Heart left ventricle (tissue), 16 donors: ENCODE results near the gene SVBP. TPM values are rescaled to one million over a fixed set of nuclear protein-coding genes. Genes with fewer than 3 reads are reported as not detected.

ENCODE experiments used
- ATAC-seq, 4 donors: fragments of 200-7000 bp; cut with Tn5 transposase; one replicate each; pipeline ENCODE4 v1.9.1; 2020 to 2022; ENCODE audit warnings: moderate library complexity in 4 of 4, mild to moderate bottlenecking in 3 of 4, moderate number of reproducible peaks in 1 of 4
- DNase-seq, 5 donors: peaks; one replicate each; pipeline ENCODE4 v3.0.0-alpha.2; 2020
- H3K27ac ChIP-seq, 12 donors: fragments of 200-600 bp; sonication (generic) in 4 of 12; one replicate each; pipeline versions ENCODE4 v1.5.0 to v1.8.0; 2016 to 2022; ENCODE audit warnings: mild to moderate bottlenecking in 2 of 12
- H3K27me3 ChIP-seq, 9 donors: fragments of 200-600 bp; sonication (generic) in 2 of 9; one replicate each; pipeline versions ENCODE4 v1.5.1 to v1.8.0; 2016 to 2022; ENCODE audit warnings: mild to moderate bottlenecking in 3 of 9
- H3K36me3 ChIP-seq, 9 donors: fragments of 200-600 bp; sonication (generic) in 2 of 9; one replicate each; pipeline versions ENCODE4 v1.5.0 to v1.8.0; 2018 to 2022; ENCODE audit warnings: mild to moderate bottlenecking in 2 of 9
- H3K4me1 ChIP-seq, 12 donors: fragments of 200-600 bp; sonication (generic) in 4 of 12; one replicate each; pipeline versions ENCODE4 v1.5.0 to v1.8.0; 2016 to 2022; ENCODE audit warnings: mild to moderate bottlenecking in 3 of 12
- H3K4me3 ChIP-seq, 12 donors: fragments of 200-600 bp; sonication (generic) in 4 of 12; one replicate each; pipeline versions ENCODE4 v1.5.0 to v1.8.0; 2017 to 2022; ENCODE audit warnings: mild to moderate bottlenecking in 9 of 12, moderate library complexity in 4 of 12
- H3K9me3 ChIP-seq, 12 donors: fragments of 200-600 bp; sonication (generic) in 4 of 12; one replicate each; pipeline versions ENCODE4 v1.5.0 to v1.8.0; 2016 to 2022; ENCODE audit warnings: mild to moderate bottlenecking in 1 of 12
- POLR2A ChIP-seq, 2 donors: fragments of 450-650 bp; IDR thresholded peaks; one replicate each; pipeline ENCODE4 v1.6.1; 2017; ENCODE audit warnings: antibody characterized with exemption in 2 of 2, mild to moderate bottlenecking in 2 of 2, moderate library complexity in 2 of 2
- WGBS, 4 donors: extraction: QIAGEN DNeasy Blood & Tissue Kit in 2 of 4; methylation state at CpG; one replicate each; pipeline versions ENCODE4 v1.1.5 to v1.1.7; 2013 to 2018; 5-methylcytosine and 5-hydroxymethylcytosine counted together
- intact Hi-C, 10 donors: fragments of 100-400 bp; cut with DNase I; formaldehyde crosslinking; loops; one replicate each; pipeline versions ENCODE4 v1.11.1 to v1.14.2; 2022
- polyA plus RNA-seq, 2 donors: library from polyadenylated mRNA; stranded (reverse); fragments of 200-250 nt; gene quantifications; one replicate each; pipeline ENCODE4 v1.2.3, GENCODE V29; 2013
- total RNA-seq, 9 donors: library from RNA; depleted of rRNA in 2 of 9; stranded (reverse); fragments of >200 nt in 2 of 9; fragmentation: NEBNext Ultra II Directional in 3 of 9; extraction: Animal tissue kit (Norgen Biotek cat#: 25700) in 3 of 9; gene quantifications; one replicate each; pipeline versions ENCODE4 v1.1.0 to v1.2.4, GENCODE V29; 2016 to 2023
- TF ChIP-seq, protein P1 (sequence below), 12 donors: fragments of 200-600 bp; sonication (generic) in 4 of 12; IDR thresholded peaks; one replicate each; pipeline versions ENCODE4 v1.5.0 to v1.8.0; 2018 to 2022; ENCODE audit warnings: antibody characterized with exemption in 12 of 12, mild to moderate bottlenecking in 5 of 12
- donor health status: ischemic (EF 13 %, LVEDD 7.1; RV severe dilation, severe dysfunction).
- donor health status: healthy with polysubstance abuse.
- donor health status: DM: no; HTN: yes; CAD: no.
- donor health status: DM: no; HTN: no; CAD: no.
- donor health status: ischemic (EF 25% LVEDD 6.9; RV normal size, moderate dysfunction).
- donor health status: ischemic (EF 25% LVEDD 5.7; RV mildly dilated, moderate dysfunction).
- donor health status: healthy.
- donor health status: DM: yes; HTN: yes; CAD: no.
- donor health status: ischemic (EF 35%, LVEDD 5.7; RV mildly dilated, moderate dysfunction).
- donor health status: nonischemic (EF 11% LVEDD 7.7; RV severe dilation, severe dysfunction).
- donor health status: DM: yes; HTN: yes; CAD: no.
- donor health status: PGD.
- donor health status: ischemic (EF 29% LVEDD 5.4; RV normal size, mild dysfunction).
- donor health status: nonischemic (EF 23%, LVEDD 6.1; RV moderate dilation, normal function).

SVBP gene
- total and polyA plus RNA-seq, 11 donors = 11.5 to 33.5 (median 16.5) TPM

GRCh38 chr1:42780176-42780575 lies 37.0 kb downstream of the SVBP start:
- intact Hi-C loops = loop anchor here in 1 of 10 donors (10.0 kb wide), 1 partner anchor 125 kb away; no protein-coding TSS in a partner anchor
- no peak for ATAC-seq
- 96 to 100% (median 98%) methylated on average over 1 of the region's 1 CpG for WGBS, 4 donors

DNA sequence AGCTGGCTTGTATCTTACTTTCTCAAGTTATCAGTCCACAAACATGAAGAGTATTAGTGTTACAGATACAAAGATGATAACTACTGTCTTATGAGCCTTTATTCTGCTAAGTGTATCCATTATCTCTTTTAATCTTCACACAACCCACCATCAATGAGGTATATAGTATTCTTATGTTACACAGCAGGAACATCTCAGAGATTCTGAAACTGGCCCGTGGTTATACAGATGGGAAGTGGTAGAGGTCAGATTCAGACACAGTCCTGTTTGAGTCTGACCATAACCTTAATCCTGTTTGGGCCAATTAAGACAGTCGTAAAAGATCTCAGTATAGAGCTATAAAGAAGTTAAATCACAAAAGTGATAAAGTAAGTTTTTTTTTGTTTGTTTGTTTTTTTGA lies 37.5 kb downstream of the SVBP start:
- H3K27me3 ChIP-seq = no peaks in the 10 kb centered on the region
- H3K4me1 ChIP-seq = peaks cover 0 to 2% (median 0%) of the 10 kb centered on the region in 12 donors
- DNase-seq (no peak), ATAC-seq (no peak)
- no peaks in the 10 kb centered on the region for H3K9me3 ChIP-seq
- no peak overlapping the region for H3K4me3 ChIP-seq
- intact Hi-C loops = loop anchor here in 8 of 10 donors (2.0 to 10.0 kb wide), 9 partner anchors 69 to 295 kb away; no protein-coding TSS in a partner anchor
- TF ChIP-seq, protein P1, sequence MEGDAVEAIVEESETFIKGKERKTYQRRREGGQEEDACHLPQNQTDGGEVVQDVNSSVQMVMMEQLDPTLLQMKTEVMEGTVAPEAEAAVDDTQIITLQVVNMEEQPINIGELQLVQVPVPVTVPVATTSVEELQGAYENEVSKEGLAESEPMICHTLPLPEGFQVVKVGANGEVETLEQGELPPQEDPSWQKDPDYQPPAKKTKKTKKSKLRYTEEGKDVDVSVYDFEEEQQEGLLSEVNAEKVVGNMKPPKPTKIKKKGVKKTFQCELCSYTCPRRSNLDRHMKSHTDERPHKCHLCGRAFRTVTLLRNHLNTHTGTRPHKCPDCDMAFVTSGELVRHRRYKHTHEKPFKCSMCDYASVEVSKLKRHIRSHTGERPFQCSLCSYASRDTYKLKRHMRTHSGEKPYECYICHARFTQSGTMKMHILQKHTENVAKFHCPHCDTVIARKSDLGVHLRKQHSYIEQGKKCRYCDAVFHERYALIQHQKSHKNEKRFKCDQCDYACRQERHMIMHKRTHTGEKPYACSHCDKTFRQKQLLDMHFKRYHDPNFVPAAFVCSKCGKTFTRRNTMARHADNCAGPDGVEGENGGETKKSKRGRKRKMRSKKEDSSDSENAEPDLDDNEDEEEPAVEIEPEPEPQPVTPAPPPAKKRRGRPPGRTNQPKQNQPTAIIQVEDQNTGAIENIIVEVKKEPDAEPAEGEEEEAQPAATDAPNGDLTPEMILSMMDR (IDR thresholded peaks at IDR 0.05) = no peak
- 91 to 92% (median 91%) methylated on average over 2 of the region's 2 CpGs for WGBS, 4 donors
- H3K27ac ChIP-seq = no peak overlapping the region
- H3K36me3 ChIP-seq = peaks cover 0 to 74% (median 67%) of the 10 kb centered on the region in 9 donors

More at GRCh38 chr1:42780176-42780575, 37.0 kb downstream of the SVBP start:
- Histone ChIP-seq H3K4me1 (peaks cover 0 to 7% (median 4%) of the 10 kb centered on the region in 12 donors), H3K9me3 (no peaks in the 10 kb centered on the region), H3K27ac (no peak overlapping the region), H3K4me3 (no peak overlapping the region), H3K36me3 (peaks cover 0 to 69% (median 63%) of the 10 kb centered on the region in 9 donors), H3K27me3 (no peaks in the 10 kb centered on the region)
- no peak for TF ChIP-seq POLR2A (IDR thresholded peaks at IDR 0.05)
- TF ChIP-seq, protein P1 (IDR thresholded peaks at IDR 0.05) = no peak
- DNase-seq = no peak

GRCh38 chr1:42777852-42778251 lies 39.3 kb downstream of the SVBP start:
- H3K36me3 ChIP-seq = peaks cover 0 to 86% (median 83%) of the 10 kb centered on the region in 9 donors
- peak in 3 of 4 donors; percentile 53 to 71 (median 63) for ATAC-seq
- H3K4me3 ChIP-seq = no peak overlapping the region

DNA sequence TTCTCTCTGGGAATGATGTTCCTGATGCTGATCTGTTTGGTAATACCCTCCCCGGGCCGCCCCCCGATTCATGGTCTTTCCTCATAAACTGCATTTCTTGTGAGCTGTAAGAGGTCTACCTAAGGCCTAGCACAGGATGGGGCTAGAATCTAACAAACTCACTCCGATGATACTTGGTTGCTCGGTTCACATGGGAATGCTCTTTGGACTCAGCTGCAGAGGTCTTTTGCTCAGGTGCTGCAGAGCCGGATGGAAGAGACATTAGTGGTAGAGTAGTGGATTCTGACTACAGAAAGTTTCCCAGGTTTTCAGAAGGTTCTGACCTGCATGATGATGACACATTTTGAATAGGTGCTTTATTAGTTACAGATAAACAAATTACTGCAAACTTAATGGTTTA lies 40.7 kb downstream of the SVBP start:
- ATAC-seq (no peak), DNase-seq (no peak)
- Histone ChIP-seq H3K4me3 (no peak overlapping the region), H3K27ac (no peak overlapping the region), H3K36me3 (peaks cover 0 to 76% (median 72%) of the 10 kb centered on the region in 9 donors), H3K4me1 (peaks cover 0 to 12% (median 0%) of the 10 kb centered on the region in 12 donors), H3K27me3 (no peaks in the 10 kb centered on the region), H3K9me3 (no peaks in the 10 kb centered on the region)
- WGBS, 4 donors = 96 to 98% (median 96%) methylated on average over 6 of the region's 6 CpGs
- intact Hi-C loops = loop anchor here in 8 of 10 donors (2.0 to 10.0 kb wide), 7 partner anchors 78 to 298 kb away; no protein-coding TSS in a partner anchor
- no peak for TF ChIP-seq POLR2A (IDR thresholded peaks at IDR 0.05)
- TF ChIP-seq, protein P1 (IDR thresholded peaks at IDR 0.05) = no peak

More at GRCh38 chr1:42777852-42778251, 39.3 kb downstream of the SVBP start:
- Histone ChIP-seq H3K27me3 (no peaks in the 10 kb centered on the region), H3K27ac (no peak overlapping the region), H3K4me1 (peaks cover 0 to 3% (median 0%) of the 10 kb centered on the region in 12 donors), H3K9me3 (no peaks in the 10 kb centered on the region)
- no peak for TF ChIP-seq POLR2A (IDR thresholded peaks at IDR 0.05)
- TF ChIP-seq, protein P1 (IDR thresholded peaks at IDR 0.05) = peak; percentile 35 to 65 (median 56)
- no peak for DNase-seq
- intact Hi-C loops = loop anchor here (1.0 to 10.0 kb wide), 10 partner anchors 71 to 297 kb away; no protein-coding TSS in a partner anchor
